Measurements from ENCODE around the gene CDKAL1.

Gene CDKAL1

DNA sequence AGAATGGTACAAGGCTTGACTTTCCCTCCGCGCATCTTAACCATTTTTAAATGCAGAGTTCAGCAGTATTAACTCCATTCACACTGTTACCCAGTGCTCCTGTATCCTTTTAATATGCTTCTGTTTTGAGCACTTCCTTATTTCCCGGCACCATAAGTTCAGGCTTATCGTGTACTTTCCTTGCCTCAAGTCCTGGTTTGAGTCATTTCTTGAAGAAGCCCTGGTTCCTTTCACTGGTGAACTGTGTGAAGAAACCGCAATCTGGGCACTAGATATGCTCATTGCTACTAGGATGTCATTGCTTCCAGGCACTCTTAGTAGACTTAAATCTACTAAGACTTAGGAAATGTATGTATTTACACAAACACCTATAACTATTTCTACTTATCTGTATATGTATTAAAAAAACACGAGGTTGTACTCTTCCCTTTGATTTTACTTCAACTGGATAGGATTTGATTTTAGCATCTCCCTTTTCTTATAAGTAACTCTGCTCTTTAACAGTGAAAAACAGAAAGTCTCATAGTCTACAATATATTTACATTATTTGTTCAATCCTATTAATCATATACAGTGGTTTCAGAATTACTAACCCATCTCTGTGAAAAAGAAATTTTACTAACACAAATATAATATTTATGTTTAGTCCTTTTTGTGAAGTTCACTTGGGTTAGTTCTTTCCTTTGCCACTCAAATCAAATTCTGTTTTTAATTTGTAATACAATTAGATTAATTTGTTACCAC is 135.5 kb downstream of the CDKAL1 start:
- TF ChIP-seq FOXM1 (IDR thresholded peaks at IDR 0.05; ENCODE audit: borderline replicate concordance, low read depth) (no peak), ZBTB7A (IDR thresholded peaks at IDR 0.05; ENCODE audit: low read depth) (no peak), EP300 (IDR thresholded peaks at IDR 0.05; ENCODE audit: borderline replicate concordance) (no peak)
- TF ChIP-seq, protein P1, sequence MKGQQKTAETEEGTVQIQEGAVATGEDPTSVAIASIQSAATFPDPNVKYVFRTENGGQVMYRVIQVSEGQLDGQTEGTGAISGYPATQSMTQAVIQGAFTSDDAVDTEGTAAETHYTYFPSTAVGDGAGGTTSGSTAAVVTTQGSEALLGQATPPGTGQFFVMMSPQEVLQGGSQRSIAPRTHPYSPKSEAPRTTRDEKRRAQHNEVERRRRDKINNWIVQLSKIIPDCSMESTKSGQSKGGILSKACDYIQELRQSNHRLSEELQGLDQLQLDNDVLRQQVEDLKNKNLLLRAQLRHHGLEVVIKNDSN (IDR thresholded peaks at IDR 0.05), result no peak

DNA sequence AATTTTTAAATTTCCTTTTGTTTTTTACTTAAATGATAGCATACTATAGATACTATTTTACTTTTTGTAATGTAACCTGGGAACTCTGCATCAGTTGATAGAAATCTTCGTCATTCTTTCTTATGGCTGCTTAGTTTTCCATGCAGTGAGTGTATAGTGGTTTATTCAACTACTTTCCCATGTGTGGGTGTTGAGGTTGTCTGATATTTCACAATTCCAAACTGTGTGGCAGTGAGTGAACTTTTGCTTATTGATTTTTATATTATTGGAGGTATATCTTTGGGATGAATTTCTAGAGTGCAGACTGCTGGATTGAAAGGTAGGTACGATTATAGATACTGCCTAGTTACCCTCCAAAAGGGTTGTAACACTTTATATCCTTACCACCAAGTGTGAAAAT is 136.5 kb downstream of the CDKAL1 start:
- TF ChIP-seq CREB1 (IDR thresholded peaks at IDR 0.05; ENCODE audit: low read depth) (no peak), YY1 (IDR thresholded peaks at IDR 0.05; ENCODE audit: low read depth) (no peak), RAD21 (IDR thresholded peaks at IDR 0.05; ENCODE audit: low read depth) (no peak), NFIC (IDR thresholded peaks at IDR 0.05) (no peak), EP300 (IDR thresholded peaks at IDR 0.05; ENCODE audit: borderline replicate concordance) (no peak), TCF12 (IDR thresholded peaks at IDR 0.05; ENCODE audit: low read depth) (no peak), ZBTB7A (IDR thresholded peaks at IDR 0.05; ENCODE audit: low read depth) (no peak), TEAD4 (IDR thresholded peaks at IDR 0.05) (no peak), EGR1 (IDR thresholded peaks at IDR 0.05) (no peak), CEBPB (IDR thresholded peaks at IDR 0.05) (no peak), TAF1 (IDR thresholded peaks at IDR 0.05; ENCODE audit: low read depth) (no peak), FOXM1 (IDR thresholded peaks at IDR 0.05; ENCODE audit: borderline replicate concordance, low read depth) (no peak)
- TF ChIP-seq, protein P1 (IDR thresholded peaks at IDR 0.05), result no peak
- TF ChIP-seq, protein P2, sequence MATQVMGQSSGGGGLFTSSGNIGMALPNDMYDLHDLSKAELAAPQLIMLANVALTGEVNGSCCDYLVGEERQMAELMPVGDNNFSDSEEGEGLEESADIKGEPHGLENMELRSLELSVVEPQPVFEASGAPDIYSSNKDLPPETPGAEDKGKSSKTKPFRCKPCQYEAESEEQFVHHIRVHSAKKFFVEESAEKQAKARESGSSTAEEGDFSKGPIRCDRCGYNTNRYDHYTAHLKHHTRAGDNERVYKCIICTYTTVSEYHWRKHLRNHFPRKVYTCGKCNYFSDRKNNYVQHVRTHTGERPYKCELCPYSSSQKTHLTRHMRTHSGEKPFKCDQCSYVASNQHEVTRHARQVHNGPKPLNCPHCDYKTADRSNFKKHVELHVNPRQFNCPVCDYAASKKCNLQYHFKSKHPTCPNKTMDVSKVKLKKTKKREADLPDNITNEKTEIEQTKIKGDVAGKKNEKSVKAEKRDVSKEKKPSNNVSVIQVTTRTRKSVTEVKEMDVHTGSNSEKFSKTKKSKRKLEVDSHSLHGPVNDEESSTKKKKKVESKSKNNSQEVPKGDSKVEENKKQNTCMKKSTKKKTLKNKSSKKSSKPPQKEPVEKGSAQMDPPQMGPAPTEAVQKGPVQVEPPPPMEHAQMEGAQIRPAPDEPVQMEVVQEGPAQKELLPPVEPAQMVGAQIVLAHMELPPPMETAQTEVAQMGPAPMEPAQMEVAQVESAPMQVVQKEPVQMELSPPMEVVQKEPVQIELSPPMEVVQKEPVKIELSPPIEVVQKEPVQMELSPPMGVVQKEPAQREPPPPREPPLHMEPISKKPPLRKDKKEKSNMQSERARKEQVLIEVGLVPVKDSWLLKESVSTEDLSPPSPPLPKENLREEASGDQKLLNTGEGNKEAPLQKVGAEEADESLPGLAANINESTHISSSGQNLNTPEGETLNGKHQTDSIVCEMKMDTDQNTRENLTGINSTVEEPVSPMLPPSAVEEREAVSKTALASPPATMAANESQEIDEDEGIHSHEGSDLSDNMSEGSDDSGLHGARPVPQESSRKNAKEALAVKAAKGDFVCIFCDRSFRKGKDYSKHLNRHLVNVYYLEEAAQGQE (IDR thresholded peaks at IDR 0.05; ENCODE audit: low read depth), result no peak
- TF ChIP-seq, protein P3, sequence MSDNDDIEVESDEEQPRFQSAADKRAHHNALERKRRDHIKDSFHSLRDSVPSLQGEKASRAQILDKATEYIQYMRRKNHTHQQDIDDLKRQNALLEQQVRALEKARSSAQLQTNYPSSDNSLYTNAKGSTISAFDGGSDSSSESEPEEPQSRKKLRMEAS (IDR thresholded peaks at IDR 0.05), result no peak

DNA sequence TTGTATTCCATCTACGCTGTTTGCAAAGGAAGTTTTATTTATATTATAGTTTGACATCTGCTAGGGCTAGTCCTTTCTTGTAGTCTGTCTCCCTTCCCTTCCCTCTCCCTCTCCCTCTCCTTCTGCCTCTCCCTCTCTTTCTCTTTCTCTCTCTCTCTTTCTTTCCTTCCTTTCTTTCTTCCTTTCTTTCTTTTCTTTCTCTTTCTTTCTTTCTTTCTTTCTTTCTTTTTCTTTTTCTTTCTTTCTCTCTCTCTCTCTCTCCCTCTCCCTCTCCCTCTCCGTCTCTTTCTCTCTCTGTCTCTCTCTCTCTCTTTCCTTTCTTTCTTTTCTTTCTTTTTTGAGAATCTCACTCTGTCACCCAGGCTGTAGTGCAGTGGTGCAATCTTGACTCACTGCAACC is 137.8 kb downstream of the CDKAL1 start:
- TF ChIP-seq, protein P3 (IDR thresholded peaks at IDR 0.05), result no peak
- TF ChIP-seq TEAD4 (IDR thresholded peaks at IDR 0.05) (no peak), FOXM1 (IDR thresholded peaks at IDR 0.05; ENCODE audit: borderline replicate concordance, low read depth) (no peak), EP300 (IDR thresholded peaks at IDR 0.05; ENCODE audit: borderline replicate concordance) (no peak), RAD21 (IDR thresholded peaks at IDR 0.05; ENCODE audit: low read depth) (no peak), EGR1 (IDR thresholded peaks at IDR 0.05) (no peak), CREB1 (IDR thresholded peaks at IDR 0.05; ENCODE audit: low read depth) (no peak)
- TF ChIP-seq, protein P1 (IDR thresholded peaks at IDR 0.05), result no peak

DNA sequence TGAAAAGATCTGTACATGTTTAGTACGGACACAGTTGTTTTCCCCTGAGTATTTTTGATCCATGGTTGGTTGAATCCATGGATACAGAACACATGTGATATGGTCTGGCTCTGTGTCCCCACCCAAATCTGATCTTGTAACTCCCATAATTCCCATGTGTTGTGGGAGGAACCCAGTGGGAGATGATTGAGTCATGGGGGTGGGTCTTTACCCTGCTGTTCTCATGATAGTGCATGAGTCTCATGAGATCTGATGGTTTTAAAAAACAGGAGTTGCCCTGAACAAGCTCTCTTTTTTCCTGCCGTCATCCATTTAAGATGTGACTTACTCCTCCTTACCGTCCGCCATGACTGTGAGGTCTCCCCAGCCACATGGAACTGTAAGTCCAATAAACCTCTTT is 139.2 kb downstream of the CDKAL1 start:
- TF ChIP-seq CREB1 (IDR thresholded peaks at IDR 0.05; ENCODE audit: low read depth) (no peak), TEAD4 (IDR thresholded peaks at IDR 0.05) (no peak), EP300 (IDR thresholded peaks at IDR 0.05; ENCODE audit: borderline replicate concordance) (no peak), RAD21 (IDR thresholded peaks at IDR 0.05; ENCODE audit: low read depth) (no peak), TCF12 (IDR thresholded peaks at IDR 0.05; ENCODE audit: low read depth) (no peak), TAF1 (IDR thresholded peaks at IDR 0.05; ENCODE audit: low read depth) (no peak), CEBPB (IDR thresholded peaks at IDR 0.05) (no peak), YY1 (IDR thresholded peaks at IDR 0.05; ENCODE audit: low read depth) (no peak), ZBTB7A (IDR thresholded peaks at IDR 0.05; ENCODE audit: low read depth) (no peak), FOXM1 (IDR thresholded peaks at IDR 0.05; ENCODE audit: borderline replicate concordance, low read depth) (no peak), EGR1 (IDR thresholded peaks at IDR 0.05) (no peak), NFIC (IDR thresholded peaks at IDR 0.05) (no peak)
- TF ChIP-seq, protein P2 (IDR thresholded peaks at IDR 0.05; ENCODE audit: low read depth), result no peak
- TF ChIP-seq, protein P1 (IDR thresholded peaks at IDR 0.05), result no peak
- TF ChIP-seq, protein P3 (IDR thresholded peaks at IDR 0.05), result no peak
